NCI-H1930 (cell line): ENCODE results near the gene CADM2.

Experiments
- DNase-seq, 2 experiments: peaks; one replicate each; lab custom pipeline; 2025; lab: John Stamatoyannopoulos, UW

CADM2 gene

DNA sequence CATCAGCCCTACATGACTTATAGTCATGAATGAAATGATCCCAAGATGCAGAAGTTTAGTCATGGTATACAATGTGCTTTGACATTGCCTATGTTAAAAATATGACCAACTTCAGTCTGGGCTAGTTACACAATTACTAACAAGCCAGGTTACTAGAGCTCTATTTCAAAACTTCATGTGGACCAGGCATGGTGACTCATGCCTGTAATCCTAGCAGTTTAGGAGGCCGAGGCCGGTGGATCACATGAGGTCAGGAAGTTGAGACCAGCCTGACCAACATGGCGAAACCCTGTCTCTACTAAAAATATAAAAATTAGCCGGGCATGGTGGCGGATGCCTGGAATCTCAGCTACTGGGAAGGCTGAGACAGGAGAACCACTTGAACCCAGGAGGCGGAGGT is 613.0 kb downstream of the CADM2 start:
- no peak for DNase-seq

DNA sequence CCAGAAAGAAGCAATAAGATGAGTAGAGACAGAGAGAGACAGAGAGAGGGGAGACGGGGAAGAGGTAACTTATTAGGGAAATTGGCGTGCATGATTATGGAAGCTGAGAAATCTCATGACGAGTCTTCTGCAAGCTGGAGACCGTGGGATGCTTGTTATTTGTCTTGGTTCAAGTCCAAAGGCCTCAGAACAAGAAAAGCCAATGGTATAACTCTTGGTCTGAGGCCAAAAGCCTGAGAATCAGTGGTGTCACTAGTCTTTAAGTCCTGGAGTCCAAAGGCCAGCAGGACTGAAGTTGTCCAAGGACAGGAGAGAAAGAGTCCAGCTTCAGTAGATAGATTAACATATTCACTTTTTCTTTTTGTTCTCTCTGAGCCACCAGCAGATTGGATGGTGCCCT is 613.6 kb downstream of the CADM2 start:
- DNase-seq: no peak

DNA sequence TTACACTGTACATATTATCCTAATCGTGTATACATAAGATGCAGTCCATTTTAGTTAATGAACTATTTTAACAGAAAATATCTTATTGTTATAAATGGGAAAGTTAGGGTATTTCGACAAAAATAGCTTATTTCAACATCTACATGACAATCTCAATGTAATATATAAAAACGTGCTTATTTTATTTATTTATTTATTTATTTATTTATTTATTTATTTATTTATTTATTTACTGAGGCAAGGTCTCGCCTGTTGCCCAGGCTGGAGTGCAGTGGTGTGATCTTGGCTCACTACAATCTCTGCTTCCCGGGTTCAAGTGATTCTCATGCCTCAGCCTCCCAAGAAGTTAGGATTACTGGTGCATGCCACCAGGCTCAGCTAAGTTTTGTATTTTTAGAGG is 614.2 kb downstream of the CADM2 start:
- DNase-seq: no peak

DNA sequence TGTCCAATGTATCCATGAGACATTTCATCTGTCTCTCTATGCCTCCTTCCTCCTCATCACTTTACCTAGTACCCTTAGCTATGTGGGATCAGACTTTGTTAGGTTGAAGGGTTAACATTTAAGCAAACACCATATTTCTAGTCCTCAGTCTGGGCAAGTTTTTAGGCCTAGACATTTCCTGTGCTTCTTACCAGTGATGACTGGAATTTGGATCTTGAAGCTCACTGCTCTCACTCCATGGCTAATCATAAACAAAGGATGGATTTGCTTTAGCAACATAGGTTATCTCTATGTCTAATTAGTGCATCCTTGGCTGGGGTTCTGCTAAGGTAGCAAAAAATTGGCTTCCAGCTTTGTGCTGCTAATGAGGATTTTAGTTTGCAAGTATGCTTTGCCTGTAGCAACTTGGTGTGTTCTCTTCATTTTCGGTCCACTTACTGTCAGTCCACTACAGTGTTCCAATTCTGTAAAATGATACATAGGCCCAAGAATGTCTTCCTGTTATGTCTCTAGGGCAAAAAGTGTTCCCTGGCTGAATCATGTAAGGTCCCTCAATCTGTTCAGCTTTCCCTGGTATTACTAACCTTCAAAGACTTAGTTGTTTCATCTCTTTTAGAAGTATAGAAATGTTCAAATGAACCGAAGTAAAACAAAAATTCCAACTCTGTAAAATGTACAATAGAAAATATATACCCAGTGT is 615.4 kb downstream of the CADM2 start:
- DNase-seq: no peak

DNA sequence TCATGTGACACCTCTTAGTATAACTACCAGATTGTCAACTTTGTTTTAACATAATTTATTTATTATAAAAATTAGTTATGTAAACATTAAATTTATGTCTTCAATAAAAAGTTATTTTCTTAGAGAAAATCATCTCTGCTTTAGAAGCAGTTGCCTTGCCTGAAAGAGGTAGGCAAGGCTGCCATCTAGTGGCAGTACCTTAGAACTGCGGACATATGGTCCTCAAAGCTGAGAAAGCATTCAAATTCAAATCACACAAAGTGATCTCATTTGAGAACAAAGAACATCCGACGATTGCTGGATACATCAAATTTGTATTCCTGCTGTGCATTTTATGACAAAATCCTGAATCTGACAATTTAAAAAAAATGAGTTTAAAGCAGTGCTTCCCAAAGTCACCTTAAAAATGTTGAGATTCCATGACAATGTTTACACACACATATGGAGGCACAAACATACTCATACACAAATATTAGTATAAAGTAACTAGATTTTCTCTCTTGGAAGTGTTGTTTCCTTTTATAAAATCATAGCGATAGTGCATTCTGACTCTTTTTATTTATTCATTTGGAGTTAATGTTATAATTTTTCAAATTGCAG is 617.4 kb downstream of the CADM2 start:
- DNase-seq: peak; percentile 21 to 22

DNA sequence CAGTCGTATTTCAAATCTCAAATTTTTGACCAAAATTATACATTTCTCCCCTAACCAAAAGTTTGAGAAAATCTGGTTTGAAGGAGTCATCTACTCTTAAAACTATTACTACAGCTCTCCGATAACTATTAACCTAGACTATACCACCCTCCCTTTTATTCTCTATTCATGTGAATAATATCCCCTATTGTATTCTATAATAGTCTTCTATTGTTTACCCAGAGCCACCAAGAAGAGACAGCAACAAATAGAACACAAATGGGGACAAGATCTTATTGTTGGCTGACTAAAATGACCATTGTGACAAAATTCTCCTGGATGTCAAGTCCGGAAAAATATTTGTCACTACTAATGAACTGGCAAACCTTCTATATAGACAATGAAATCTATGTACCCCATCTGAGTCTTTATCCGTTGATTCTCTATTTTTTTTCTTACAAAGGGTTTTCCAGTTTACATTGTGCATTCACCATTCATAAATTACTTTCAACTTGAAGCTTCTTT is 618.0 kb downstream of the CADM2 start:
- no peak for DNase-seq

DNA sequence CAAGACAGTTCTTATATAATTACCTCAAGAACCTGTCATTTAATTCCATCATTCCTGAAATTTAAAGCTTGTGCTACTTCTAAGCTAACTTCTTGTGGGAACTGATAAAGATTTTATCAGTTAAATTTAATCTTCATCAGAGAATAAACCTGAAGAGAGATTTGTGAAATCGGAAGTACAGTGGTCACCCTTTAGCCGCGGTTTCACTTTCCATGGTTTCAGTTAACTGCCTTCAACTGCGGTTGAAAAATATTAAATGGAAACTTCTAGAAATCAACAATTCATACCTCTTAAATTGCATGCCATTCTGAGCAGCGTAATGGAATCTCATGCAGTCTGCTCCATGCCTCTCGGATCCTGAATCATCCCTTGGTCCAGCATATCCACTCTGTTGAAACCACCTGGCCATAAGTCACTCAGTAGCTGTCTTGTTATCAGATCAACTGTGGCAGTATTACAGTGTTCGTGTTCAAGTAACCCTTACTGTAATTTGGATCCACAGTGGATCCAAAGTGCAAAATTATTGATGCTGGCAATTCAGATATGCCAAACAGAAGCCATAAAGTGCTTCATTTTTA is 626.1 kb downstream of the CADM2 start:
- no peak for DNase-seq

DNA sequence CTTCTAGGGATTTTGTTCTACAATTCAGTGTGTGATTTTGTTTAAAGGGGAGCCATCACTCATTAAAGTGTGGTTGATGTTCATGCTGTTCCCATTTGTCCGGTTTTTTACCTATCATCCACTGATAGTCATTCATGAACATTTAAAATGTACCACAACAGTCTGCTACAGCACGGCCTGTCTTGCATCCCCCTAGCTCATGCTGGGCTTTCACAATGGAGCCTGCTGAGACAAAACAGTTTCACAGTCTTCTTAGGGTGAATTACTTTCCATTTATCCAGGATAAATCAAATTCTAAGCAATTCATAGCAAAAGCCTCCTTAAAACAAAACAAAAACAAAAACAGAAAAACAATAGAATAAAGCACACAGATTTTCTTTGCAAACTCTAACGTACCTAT is 627.2 kb downstream of the CADM2 start:
- DNase-seq: no peak

DNA sequence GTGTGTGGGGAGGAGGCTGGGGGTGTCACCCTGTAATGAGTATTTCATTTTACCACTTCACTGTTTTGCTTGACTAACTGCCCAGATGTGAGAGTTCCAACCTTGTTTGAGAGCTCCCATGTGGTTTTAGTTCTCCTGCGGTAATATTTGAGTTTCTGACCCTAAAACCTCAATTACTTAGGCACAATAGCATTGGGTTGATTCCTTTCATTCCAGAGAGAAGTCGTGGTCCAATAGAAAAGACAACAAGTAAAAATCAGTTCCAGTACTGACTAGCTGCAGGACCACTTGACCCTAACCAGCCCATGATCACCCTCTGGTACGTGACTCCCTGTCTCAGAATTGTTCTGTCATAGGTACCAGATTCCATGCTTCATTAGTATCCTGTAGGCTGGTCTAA is 630.4 kb downstream of the CADM2 start:
- no peak for DNase-seq

DNA sequence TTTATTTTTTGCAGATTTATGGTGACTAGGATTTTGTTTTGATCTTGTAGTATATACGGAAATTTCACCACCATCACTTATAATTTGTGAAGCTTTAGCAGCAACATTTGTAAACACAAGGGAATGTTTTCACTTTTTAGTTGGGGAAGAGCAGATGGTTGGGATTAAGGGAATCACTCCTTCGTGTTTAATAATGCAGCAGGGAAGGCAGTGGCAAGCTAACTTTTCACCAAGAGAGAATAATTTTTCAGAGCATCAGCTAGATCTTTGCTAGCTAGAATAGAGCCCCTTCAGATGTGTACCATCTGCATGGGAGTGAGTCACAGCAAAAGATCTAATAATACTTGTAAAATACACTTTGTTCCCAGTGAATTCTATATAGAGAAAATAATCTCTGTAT is 632.7 kb downstream of the CADM2 start:
- no peak for DNase-seq

DNA sequence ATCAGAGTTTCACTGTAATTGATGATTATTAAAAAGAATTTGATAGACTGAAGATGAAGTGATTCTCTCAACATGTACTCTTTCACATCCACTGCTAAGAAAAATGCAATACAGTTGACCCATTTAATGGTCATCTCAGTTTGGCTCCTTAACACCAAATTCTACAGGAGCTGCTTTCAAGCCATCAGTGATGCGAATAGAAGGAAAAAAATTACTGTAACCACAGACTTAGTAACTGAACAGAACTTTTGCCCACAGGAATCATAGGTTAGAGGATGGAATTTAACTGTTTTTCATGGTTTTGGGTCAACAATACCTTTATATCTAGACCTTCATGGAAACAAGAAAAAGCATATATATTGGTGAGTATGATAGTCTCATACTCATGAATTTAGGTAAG is 633.5 kb downstream of the CADM2 start:
- no peak for DNase-seq

DNA sequence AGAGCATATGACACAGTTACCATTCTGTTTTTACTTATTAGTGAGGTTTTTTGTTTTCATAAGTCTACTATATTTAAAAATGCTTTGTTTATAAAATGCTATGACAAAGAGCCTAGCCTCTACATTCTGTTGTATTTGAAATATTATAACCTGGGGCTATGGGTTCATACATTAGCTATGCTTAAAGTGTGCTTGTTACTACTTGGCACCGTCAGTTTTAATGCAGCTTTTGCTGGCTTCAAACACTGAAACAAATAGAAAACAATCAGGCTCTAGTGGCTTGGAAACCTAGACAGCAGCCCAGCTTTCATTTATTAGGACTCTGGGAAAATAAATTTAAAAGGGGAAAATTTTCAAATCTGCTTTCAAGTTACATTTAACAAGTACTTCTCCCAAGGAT is 635.9 kb downstream of the CADM2 start:
- DNase-seq: no peak

DNA sequence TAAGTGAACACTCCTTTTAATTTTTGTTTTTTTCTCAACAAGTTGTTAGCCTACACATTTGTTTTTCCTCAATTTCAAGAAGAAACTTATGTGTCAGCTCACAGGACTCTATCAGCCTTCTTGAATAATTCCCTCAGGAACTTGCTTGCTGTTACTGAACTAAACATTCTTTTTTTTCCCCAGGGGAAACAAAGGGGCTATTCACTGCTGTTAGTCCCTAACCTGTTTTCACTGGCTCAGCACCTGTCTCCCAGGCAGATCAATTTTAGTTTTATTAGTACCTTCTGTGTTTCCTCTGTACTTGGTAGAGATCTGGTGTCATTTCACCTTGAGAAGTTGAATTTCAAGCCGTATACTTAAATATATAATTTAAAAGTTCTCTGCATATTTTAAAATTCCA is 644.6 kb downstream of the CADM2 start:
- no peak for DNase-seq

DNA sequence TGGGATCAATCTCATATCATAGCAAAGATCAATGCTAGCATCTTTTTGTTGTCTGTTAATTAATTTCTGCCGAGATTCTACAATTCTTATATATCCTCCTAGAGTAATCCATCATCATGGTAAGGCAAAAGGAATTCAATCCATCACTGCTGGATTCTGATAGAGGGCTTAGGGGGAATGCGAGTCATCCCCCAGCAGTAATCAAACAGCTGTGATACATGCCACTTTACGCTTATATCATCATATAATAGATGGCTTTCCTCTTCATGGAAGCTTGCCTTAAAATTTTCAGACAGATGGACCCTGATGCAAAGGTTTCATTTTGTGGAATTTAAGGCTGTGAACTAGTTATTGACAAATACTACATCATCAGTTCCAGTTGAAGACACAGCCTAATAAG is 645.9 kb downstream of the CADM2 start:
- no peak for DNase-seq

DNA sequence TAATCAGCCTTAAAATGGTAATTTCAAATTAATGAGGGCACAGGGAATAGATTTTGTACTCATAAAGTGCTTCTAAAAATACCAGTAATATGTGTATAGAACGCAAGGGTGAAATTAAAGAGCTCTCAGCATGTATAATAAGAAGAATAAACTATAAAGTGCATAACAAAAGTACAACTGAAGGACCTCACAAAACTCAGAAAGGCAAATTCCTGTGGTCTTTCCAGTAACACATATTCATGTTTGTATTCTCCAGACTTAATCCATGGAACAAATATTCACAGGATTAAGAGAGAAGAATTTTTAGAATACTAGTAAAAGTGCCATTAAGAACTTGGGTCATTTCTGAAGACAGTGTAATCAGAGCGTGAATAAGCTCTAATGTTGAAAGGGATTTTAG is 646.3 kb downstream of the CADM2 start:
- DNase-seq: no peak

DNA sequence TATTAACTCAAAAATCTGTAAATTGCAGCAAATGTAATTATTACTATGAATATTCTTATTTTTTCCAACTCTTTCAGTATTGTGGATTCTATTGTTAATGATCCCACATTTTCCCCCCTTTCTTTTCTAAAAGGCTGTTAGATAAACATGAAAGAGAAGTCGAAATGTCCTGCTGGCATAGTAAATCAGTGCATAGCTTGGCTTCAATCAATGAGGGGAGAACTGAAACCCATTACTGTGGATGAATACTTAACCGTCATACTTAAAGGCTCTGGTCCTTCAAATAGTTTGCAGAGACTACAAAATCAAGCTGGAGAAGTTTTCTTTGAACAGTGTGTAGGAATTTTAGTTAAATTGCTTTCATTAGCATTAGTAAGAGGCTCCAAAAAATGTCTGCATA is 667.9 kb downstream of the CADM2 start:
- DNase-seq: no peak

DNA sequence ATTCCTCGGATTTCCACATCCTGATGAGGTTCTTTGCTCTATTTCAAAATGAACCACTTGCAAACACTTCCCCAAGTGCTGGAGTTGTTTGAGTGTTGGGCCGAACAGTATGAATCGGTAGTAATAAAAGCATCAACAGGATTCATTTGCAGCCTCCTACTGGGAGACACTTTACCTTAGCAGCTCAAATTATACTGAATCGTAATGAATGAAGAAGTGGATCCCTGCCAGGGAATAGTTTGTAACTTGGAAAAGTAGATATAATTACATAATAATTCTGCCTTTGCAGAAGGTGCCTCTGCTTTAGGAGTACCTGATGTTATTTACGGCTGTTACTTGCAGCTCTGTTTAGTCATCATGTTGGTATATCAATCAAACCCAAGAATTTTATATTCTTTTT is 669.1 kb downstream of the CADM2 start:
- DNase-seq: no peak

DNA sequence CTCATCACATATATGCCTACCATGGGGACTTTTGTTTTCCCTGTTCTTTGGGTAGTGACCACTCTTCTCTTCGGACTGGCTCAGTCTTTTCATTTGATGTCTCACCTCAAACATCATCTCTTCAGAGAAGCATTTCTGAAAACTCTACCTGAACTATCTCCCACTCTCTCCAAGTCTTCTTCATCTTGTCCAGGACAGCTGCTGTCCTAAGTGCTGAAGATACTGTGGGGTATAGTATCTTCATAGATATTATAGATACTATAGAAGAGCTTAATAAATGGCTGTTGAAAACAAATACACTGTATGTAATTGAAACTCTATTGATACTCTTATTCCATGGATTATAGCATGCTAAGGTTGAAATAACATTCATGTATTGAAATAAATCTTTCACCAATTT is 672.3 kb downstream of the CADM2 start:
- no peak for DNase-seq

DNA sequence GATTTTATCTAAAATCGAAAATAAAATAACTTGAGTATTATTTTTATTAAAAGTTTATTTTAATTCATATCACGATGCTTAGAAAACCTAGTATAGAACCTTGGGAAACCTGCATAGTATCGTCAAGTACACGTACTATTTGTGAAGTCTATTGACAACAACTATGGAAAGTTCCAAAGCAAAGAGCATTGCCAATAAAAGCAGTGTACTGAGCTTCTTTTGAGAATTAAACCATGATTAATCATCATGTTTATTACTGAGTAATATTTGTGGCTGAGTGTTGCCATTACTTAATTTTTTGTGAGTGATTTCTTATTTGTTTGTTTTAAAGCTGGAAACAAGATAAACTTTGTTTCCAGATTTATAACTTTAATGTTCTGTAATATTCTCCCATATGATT is 674.1 kb downstream of the CADM2 start:
- no peak for DNase-seq

DNA sequence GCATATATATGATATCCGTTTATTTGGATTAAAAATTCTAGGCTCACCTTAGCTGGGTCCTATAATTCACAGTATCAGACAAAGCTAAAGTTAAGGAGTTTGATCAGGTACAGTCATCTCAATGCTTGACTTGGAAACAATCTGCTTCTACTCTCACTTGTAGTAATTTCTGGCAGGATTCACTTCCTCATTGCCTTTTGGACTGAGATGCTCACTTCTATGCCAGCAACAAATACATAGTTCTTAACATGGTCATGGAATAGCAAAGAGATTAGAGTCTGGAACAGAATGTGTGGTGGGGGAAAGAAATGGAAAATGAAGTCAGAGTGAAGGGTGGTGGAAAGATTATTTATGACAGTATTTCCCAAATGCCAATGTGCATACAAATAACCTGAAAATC is 693.6 kb downstream of the CADM2 start:
- DNase-seq: no peak

DNA sequence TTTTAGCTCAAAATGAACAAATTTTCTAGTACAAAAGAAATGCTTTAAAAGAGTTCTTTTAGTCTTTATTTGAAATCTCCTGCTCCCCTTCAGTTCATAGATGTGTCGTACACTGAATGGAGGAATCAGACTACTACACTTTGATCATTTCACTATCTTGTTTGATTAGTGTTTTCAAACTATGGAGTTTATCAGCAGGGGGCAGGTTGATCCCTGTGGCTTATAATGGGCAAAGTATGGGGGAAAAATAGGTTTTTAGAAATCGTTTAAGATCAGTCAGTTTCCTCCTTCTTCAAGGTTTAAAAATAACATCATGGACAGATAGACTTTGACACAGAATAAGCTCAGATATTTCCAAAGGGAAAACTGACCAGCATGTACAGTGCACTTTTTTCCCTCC is 701.7 kb downstream of the CADM2 start:
- no peak for DNase-seq

DNA sequence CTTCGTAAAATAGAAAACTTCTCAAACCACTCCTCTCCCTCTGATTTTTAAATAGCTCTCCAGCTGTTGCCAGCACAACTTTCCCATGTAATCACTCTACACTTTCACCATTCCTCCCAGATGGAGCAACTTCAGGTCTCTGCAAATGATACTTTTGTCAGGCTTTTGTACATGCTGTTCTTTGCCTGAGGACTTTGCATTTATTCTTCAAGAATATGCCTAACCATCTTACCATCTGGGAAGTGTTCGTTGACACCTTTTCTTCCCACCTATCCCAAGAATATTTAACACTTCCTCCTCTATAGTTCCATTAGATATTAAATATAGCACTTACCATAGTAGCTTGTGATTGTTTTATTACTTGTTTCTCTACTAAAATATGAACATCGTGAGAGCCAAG is 703.7 kb downstream of the CADM2 start:
- DNase-seq: no peak

DNA sequence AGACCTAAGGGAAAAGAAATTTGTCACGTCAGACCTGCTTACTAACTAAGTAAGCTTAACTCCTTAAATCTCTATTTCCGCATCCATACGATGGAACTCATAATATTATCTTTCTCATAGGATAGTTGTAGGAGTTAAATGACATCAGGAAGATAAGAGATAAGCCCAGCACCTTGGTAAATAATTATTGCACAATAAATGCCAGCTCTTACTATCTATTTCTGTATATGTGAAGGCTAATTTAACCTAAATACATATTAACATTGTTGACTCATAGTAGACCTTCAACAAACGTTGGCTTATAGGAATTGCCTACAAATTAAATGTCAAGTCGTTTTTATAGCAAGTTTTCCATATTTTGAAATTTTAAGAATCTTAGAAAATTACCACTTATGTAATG is 709.0 kb downstream of the CADM2 start:
- no peak for DNase-seq
